ENCODE data around the gene SPAG7.

GRCh38 chr17:4945944-4946280, 21.7 kb downstream of the SPAG7 start:
- no peak for TF ChIP-seq JUND (IDR thresholded peaks at IDR 0.05)
- TF ChIP-seq, protein P1, sequence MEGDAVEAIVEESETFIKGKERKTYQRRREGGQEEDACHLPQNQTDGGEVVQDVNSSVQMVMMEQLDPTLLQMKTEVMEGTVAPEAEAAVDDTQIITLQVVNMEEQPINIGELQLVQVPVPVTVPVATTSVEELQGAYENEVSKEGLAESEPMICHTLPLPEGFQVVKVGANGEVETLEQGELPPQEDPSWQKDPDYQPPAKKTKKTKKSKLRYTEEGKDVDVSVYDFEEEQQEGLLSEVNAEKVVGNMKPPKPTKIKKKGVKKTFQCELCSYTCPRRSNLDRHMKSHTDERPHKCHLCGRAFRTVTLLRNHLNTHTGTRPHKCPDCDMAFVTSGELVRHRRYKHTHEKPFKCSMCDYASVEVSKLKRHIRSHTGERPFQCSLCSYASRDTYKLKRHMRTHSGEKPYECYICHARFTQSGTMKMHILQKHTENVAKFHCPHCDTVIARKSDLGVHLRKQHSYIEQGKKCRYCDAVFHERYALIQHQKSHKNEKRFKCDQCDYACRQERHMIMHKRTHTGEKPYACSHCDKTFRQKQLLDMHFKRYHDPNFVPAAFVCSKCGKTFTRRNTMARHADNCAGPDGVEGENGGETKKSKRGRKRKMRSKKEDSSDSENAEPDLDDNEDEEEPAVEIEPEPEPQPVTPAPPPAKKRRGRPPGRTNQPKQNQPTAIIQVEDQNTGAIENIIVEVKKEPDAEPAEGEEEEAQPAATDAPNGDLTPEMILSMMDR (IDR thresholded peaks at IDR 0.05; ENCODE audit: low read depth, low read length, missing input control): no peak
- no peak for TF ChIP-seq GABPA (IDR thresholded peaks at IDR 0.05 in 1 of 2, conservative IDR thresholded peaks at IDR 0.05 in 1 of 2)
- TF ChIP-seq SP1 (IDR thresholded peaks at IDR 0.05): no peak
- TF ChIP-seq RAD21 (IDR thresholded peaks at IDR 0.05): no peak
- no peak for TF ChIP-seq HNF4G (IDR thresholded peaks at IDR 0.05)
- no peak for TF ChIP-seq REST (IDR thresholded peaks at IDR 0.05)
- no peak for TF ChIP-seq EGR1 (IDR thresholded peaks at IDR 0.05; ENCODE audit: low read depth in 2 of 2)
- TF ChIP-seq FOXA1 (IDR thresholded peaks at IDR 0.05): no peak
- no peak for TF ChIP-seq TAF1 (conservative IDR thresholded peaks at IDR 0.05)
- no peak for TF ChIP-seq ATF3 (IDR thresholded peaks at IDR 0.05)
